ENCODE data around the gene SLC22A25.

SLC22A25 gene

GRCh38 chr11:63210111-63210510 is 33.3 kb downstream of the SLC22A25 start:
- no peak for TF ChIP-seq ZNF837 (tag by site-specific recombination; IDR thresholded peaks at IDR 0.05)
- no peak for TF ChIP-seq ZNF214 (tag by site-specific recombination; IDR thresholded peaks at IDR 0.05; ENCODE audit: borderline replicate concordance)
- no peak for TF ChIP-seq PRDM4 (tag by site-specific recombination; IDR thresholded peaks at IDR 0.05)
- no peak for TF ChIP-seq ZSCAN5A (tag by site-specific recombination; IDR thresholded peaks at IDR 0.05)
- TF ChIP-seq ZNF473 (tag by site-specific recombination; IDR thresholded peaks at IDR 0.05), result no peak
- no peak for TF ChIP-seq HOXD13 (CRISPR knock-in tag; IDR thresholded peaks at IDR 0.05; ENCODE audit: borderline replicate concordance)
- no peak for TF ChIP-seq ZNF18 (tag by site-specific recombination; IDR thresholded peaks at IDR 0.05)
- no peak for TF ChIP-seq ZNF398 (tag by site-specific recombination; IDR thresholded peaks at IDR 0.05)
- TF ChIP-seq ZNF239 (tag by site-specific recombination; IDR thresholded peaks at IDR 0.05), result no peak
- TF ChIP-seq ZNF585B (tag by site-specific recombination; IDR thresholded peaks at IDR 0.05), result no peak
- TF ChIP-seq TCF7L2 (IDR thresholded peaks at IDR 0.05; ENCODE audit: borderline replicate concordance, low read depth, low read length), result no peak
- no peak for TF ChIP-seq ZNF529 (tag by site-specific recombination; IDR thresholded peaks at IDR 0.05; ENCODE audit: insufficient replicate concordance)
- TF ChIP-seq ZNF514 (tag by site-specific recombination; IDR thresholded peaks at IDR 0.05), result no peak
- no peak for TF ChIP-seq ZNF248 (tag by site-specific recombination; IDR thresholded peaks at IDR 0.05)
- no peak for TF ChIP-seq SP7 (tag by site-specific recombination; IDR thresholded peaks at IDR 0.05)
- no peak for TF ChIP-seq ZNF24 (tag by site-specific recombination; IDR thresholded peaks at IDR 0.05)
- TF ChIP-seq ZNF677 (tag by site-specific recombination; IDR thresholded peaks at IDR 0.05), result no peak
- no peak for TF ChIP-seq ZNF624 (tag by site-specific recombination; IDR thresholded peaks at IDR 0.05)
- H3K9me3 ChIP-seq (ENCODE audit: control insufficient read depth, insufficient read depth, low read depth, low read length), result no peaks in the 10 kb centered on the region
- no peak overlapping the region for H3K4me3 ChIP-seq (ENCODE audit: low read depth, low read length)
- H3K4me1 ChIP-seq (ENCODE audit: control insufficient read depth, insufficient read depth, low read length), result no peaks in the 10 kb centered on the region
- no peaks in the 10 kb centered on the region for H3K36me3 ChIP-seq (ENCODE audit: control insufficient read depth in 2 of 2, insufficient read depth in 1 of 2, low read length in 2 of 2)
- H3K27ac ChIP-seq (ENCODE audit: extremely low read depth, low read depth, low read length), result no peak overlapping the region
- ChIA-PET POLR2A (no interaction called here), CTCF (interaction anchor here (1.9 kb wide), 1 partner anchor 304 kb away, joined by 11 read pairs; no protein-coding TSS in a partner anchor)

Data from HEK293 (cell line).